Dedifferentiated amniotic fluid mesenchymal stem cell (primary cell): ENCODE results near the gene TMEM191C.
A peak's percentile ranks its signal among the peaks of the same experiment; 100 is the strongest.
"Not testable (repeated sequence)": the region's sequence is repeated elsewhere in the genome, so short reads cannot be mapped to it uniquely, and the experiment has no call there.

Experiments
- DNase-seq: peaks from one replicate; pipeline ENCODE4 v3.0.0-alpha.2; 2016; ENCODE audit errors: extremely low spot score

TMEM191C gene

DNA sequence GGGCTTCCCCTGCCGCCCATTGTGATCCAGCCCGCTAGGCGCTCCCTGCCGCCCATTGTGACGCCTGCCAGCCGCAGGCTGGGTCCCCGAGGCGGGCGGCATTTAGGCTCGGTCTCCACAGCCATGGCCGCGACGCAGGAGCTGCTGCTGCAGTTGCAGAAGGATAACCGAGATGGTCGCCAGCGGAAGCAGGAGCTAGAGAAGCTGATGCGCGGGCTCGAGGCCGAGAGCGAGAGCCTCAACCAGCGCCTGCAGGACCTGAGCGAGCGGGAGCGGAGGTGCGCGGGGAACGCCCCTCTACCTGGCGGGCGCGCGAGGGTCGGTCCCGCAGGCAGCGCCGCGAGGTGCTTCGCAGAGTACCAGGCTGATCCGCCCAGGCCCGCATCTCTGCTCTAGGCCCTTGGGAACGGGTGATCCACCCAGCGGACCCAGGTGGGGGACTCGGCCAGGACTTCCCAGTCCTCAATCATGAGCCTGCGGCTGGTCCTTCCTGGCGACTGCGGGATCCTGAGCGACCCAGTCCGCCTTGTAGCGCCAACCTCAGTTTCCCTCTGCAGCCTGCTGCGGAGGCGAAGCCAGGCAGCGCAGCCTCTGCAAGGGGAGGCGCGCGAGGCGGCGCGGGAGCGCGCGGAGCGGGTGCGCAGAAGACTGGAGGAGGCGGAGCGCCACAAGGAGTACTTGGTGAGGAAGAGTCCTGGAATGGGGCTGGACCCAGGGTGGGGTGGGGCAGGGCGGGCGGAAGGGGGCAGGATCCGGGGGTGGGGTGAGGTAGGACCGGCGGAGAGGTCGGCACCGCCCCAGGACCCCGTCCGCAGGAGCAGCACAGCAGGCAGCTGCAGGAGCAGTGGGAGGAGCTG, at the start of gene TMEM191C:
Gene TMEM191C, plus strand, starts transcription at position 51 of the 857 bp plus-strand sequence. Its CDS starts 73 bp downstream, at position 124.
- not testable (repeated sequence) for DNase-seq

DNA sequence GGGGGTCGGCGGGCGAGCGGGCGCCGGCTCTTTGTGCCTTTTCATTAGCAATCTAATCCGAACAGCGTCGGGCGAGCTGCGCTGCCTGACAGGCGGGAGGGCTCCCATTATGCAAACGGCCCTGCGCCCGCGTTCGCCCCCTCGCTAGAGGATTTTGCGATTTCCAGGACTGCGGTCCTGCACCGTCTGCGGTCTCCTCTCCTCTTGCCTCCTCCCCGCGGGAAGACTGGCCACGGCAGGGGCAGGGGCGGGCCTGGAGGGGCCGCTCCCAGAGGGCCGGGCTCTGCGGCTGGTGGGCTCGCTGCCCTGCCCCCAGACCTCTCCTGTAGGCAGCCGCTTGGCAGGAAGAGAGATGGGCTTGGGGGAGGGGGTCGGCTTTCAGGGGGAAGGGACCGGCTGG, 49.3 kb upstream of the TMEM191C start:
- not testable (repeated sequence) for DNase-seq

DNA sequence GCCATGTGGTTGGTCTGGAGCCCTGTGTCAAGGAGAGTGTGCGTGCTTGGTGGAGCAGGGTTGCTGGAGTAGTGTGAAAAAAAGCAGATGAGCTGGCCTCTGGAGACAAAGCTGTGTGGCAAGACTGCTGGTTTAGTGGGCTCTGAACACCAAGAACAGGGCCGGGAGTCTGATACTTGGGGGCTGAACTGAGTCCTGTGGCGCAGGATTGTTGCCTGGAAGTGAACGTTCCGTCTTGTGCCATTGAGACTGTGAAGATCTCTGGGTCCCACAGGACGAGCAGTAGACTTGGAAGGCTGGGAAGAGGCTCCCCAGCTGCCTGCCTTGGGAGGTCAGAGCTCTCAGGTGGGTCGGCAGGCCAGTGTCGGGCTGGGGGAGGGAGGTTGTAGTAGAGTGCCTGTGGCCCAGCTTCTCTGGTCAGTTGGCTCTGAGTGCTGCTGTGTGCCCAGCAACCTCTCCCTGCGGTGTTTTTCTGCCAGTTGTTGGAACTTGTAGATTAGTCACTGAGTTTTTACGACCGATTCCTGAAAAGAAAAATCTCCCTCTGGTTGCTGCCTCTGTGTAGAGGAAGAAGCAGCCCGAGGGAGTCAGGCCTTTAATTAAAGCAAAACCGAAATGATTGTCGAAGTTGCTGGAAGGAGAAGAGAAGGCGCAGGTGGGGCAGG, 48.1 kb upstream of the TMEM191C start:
- not testable (repeated sequence) for DNase-seq

DNA sequence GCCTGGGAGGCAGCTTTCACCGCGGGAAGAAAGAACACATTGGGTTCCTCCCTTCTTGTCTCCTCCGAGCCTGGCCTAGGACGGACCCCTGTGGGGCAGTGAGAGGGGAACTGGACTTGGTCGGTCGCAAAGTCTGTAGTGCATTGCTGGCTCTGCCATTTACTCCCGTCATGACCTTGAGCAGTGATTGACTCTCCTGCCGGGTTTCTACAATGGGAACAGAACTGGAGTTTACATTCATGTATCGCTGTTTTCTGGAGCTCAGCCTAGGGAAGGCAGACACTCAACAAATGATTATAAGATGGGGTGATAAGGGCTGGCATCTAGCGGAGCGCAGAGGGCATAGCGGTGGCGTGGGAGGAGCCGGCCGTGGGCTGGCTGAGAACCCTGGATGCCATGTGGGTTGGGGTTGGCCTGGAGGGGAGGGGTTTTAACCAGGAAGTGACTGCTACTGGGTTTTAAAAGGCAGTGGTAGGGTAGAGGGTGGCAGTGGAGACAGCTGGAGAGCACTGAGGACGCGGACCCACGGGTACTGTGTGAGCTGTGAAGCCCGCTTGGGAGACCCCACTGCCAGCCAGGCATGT, 46.9 kb upstream of the TMEM191C start:
- not testable (repeated sequence) for DNase-seq

DNA sequence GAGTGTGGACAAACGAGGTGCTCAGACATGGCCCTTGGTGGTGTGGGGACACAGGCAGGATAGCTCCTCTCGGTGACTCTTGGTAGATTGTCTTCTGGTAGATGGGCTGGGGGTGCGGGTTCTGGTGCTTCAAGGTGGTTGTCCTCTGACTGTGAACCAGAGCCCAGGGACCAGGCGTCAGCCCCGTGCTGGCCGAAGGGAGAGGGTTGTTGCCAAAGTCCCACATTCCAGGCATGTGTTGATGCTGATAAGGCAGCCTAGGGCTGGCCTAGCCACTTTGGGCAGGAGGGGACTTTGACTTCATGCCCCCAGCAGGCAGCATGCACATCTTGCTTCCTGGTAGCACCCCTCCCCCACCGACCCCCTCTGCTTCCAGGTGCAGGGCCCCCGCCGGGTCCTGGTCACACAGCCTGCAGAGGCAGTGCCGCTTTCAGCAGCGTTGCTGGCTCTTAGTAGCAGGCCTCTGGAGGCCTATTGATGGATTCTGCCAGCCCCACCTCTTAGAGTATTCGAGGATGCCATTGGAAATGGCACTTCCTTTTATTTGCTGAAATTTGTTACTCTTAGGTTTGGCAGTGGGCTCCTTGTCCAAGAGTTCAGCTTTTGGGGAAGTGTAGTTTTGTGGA, 43.0 kb upstream of the TMEM191C start:
- not testable (repeated sequence) for DNase-seq

DNA sequence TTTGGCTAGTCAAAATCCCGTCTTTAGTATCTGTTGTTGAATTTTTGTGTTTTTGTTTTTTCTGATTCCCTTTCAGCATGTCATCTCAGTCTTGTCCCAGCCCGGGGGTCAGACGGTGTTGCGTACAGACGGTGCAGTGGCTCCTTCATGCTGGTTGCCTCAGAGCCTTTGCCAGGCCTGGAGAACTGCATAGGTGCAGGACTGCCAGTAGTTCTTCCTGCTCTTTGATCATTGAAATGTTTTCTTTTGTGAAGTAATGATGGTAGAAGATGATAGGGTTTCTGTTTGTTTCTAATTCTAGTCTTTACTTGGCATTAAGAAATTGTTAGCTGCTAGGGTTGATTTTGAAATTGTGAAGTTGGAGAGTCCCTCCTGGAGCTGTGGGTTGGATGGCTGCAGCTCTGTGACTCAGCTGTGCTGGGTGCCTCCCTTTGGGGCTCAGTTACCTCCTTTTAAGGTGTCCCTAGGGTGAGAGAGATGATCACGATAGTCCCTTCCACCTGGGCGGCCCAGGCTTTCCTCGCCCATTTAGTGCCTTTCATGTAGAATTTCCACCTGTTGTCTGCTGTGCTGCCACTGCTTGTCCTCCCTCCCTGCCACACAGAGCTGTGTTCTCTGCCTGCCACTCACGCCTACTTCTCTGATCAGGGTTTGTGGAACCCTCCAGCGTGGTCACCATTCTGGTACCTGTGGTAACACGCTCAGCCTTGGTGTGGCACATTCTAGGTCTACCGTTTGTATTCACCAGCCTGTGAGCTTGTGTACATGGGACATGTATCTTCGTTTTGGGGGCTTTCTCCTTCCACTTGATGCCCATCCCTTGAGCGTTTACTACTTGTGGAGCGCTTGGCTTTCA, 32.6 kb upstream of the TMEM191C start:
- DNase-seq: not testable (repeated sequence)

DNA sequence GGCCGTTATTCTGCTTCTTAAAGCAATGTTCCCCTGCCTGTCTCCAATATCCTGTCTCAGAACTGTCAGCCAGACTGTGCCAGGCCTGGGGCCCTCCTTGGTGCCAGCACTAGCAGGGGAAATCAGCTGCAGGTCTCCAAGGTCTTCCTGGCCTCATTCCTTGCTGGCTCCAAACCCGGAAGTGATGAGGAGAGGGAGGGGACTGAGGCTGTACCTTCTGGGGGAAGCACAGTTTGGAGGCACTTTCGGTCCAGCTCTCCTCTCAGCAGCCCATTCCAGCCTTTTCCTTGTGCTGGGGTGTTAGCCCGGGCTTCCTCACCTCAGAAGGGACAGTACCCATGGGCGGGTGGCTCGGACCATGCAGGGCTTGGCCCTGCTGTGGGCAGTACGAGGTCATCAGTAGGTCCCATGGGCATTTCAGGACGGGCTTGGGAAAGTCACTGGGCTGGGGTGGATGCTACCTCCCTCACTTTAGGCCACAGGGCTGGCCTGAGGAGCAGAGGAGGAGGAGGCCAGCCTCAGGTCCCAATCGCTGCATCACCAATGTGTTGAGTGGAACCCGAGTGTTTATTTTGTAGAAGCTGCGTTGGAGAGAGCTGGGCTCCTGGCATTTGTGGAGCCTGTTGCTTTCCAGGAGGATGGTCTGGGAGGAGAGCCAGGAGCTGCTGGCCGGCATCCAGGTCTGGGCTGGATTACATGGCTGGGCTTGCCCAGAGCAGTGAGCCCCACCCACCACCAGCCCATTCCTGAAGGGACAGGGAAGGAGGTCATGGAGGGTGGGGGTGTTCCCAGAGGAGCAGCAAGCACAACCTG, 31.0 kb upstream of the TMEM191C start:
- not testable (repeated sequence) for DNase-seq

DNA sequence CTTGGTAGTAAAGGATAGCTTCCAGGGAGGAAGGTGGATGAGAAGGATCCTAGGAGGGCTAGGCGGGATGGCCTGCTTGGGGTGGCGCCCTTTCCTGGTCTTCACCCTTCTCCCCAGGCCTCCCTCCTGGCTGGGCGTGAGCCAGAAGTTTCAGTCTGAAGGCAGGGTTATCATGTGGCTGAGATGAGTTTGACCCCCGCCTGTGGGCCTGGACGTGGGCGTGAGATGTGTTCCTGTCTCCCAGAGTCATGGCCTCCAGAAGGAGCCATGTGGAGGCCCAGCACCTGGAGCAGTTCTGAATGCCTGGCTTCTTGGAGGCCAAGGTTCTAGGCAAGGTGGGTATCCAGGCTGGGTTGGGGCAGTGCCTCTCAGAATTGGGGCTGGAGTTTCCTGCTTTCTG, 29.2 kb upstream of the TMEM191C start:
- not testable (repeated sequence) for DNase-seq

DNA sequence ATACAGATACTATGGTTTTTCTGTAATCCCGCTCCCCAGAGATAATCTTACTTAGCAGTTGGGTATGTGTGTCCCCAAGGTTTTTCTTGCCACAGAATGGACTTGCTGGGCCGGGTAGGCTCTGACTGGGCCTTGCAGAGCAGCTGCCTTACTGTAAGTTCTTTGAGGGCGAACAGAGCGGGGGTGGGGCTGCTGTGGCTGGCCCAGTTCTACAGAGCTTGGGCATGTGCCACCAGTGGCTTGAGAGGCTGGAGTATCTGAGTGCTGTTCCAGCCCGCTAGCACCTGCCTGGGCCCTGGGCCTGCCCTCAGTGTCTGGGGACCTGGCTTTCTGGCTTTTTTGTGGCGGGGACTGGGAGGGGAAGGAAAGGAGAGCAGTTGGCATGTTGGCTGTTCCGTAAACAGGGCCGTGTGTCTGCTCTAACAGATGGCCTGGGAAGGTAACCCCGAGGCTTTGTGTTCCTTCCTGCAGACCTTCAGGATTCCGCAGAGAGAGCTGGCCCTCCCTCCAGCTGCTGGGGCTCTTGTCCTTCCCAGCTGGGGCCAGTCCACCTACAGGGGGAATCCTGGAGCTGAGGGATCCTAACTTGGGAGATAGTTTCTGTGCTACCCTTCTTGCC, 27.1 kb upstream of the TMEM191C start:
- DNase-seq: not testable (repeated sequence)

DNA sequence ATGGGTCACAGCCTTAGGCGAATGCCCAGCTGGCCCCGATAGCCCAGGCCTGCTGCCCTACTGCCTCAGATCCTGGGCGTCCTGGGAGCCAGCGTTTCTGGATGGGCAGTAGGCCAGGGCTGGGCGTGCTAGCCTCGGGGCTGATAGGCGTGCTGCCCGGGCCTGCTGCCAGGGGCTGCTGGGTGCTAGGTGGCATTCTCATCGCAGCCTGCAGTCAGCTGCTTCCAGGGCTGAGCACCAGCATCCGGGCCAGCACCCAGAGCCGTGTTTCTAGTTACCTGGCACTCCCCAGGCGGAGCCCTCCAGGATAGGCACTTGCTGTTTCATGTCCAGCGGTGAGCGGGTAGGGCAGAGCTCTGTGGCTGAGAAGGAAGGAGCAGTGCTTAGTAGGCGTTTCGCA, 26.5 kb upstream of the TMEM191C start:
- not testable (repeated sequence) for DNase-seq

DNA sequence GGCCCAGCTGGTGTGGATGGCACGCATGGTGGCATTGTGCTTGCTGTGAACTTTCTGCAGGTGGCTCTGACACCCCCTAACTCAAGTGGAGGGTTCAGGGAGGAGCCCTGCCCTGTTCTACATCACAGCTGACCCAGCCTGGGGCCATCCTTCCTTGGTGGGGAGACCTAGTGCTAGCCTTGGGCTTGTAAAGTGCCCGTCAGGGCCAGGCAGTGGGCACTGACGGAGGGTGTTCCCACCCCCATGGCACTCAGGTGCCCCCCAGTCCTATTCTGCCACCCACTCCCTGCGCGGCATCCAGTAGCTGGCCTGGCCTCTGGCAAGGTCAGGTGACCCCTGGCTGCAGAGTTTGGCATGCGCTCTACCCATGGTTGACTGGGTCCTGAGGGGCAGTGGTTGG, 26.0 kb upstream of the TMEM191C start:
- DNase-seq: not testable (repeated sequence)

DNA sequence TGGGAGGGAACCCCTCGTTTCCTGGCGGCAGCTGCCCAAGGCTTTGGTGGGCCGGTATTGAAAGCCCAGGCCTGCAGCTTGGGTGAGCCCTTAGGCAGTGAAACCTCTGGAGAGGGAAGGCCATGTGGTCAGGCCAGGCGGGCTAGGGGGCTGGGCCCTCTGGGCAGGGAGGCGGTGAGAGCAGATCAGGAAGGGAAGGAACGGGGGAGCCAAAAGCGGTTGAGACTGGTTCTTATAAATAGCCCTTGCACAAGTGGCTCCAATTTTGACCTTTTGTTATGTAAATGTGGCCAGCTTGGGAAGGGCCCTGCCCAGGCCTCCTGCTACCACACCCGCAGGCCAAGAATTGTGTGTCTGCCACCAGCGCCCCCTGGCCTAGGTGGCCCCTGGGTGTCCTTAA, 25.1 kb upstream of the TMEM191C start:
- DNase-seq: not testable (repeated sequence)

DNA sequence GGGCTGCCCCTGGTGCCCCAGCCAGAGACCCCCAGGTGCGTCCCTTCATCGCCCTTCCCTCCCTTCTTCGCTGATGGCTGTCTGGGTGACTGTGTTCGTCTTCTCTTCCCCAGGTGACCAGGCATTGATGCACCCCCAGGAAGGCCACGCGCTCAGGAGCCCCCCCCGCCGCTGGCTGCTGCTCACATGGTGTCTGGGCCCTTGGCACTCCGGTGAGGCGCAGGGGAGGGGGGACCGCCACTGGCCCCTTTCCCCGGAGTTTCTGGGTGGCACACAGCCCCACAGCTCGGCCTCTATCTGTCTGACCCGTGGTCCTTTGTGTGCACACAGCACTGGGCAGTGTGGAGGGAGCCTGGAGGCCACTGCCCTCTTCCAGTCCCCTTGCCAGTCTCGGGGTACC, 24.5 kb upstream of the TMEM191C start:
- not testable (repeated sequence) for DNase-seq

DNA sequence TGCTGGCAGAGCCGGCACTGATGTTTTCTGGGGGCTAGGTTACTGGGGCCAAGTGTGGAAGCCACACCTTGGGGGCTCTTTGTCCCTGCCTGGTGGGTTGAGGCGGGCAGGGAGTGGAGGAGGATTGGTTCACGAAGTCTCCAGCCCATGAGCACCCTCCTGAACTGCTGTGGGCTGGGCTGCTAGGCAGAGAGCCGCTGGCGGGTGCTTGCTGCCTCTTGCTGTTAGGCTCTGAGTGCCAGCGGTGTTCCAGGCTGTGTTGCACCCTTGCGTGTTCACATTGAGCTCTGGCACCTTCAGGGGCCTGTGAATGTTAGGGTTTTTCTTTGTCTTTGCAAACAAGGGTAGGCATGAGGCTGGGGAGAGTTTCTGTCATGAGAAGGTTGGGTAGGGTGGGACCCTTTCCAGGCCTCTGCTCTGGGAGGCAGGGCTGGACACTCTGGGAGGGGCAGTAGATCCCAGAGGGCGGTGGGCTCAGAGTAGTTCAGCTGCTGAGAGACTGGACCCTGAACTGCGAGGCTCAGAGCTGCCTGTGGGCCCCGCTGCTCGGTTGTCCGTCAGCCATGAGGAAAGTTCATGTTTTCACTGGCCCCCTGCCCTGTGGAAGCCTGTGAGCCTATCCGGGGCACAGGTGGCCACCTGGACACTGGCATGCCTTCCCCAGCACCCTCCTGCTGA, 24.0 kb upstream of the TMEM191C start:
- DNase-seq: peak; percentile 9

DNA sequence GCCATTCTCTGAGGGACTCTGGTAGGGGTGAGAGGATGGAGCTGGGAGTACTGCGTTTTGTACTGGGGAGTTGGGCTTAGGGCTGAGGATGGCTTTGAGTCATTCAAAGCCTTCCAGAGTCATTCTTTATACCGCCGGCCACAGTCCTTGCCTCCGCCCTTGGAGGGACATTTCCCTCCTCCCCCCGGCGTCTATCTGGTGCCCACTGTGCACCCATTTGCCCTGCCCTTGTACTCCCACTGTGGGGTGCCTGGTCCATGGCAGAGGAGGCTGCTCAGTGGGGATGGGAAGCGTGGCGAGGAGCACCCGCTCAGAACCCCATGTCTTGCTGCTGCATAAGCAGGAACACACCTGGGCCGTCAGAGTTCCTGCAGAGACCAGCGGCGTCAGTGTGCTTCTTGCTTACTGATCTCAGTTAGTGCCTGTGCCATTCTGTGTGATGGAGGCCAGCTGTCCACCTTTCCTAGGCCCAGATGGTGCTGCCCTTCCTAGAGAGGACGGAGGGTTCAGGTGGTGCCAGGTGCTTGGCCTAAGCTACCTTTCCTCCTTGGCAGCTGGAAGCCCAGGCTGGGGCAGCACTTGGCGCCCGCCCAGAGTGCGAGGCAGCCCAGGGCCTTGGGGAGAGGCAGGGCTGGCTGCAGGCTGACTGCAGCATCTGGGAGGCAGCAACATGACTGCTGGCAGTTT, 23.3 kb upstream of the TMEM191C start:
- peak; percentile 9 for DNase-seq

DNA sequence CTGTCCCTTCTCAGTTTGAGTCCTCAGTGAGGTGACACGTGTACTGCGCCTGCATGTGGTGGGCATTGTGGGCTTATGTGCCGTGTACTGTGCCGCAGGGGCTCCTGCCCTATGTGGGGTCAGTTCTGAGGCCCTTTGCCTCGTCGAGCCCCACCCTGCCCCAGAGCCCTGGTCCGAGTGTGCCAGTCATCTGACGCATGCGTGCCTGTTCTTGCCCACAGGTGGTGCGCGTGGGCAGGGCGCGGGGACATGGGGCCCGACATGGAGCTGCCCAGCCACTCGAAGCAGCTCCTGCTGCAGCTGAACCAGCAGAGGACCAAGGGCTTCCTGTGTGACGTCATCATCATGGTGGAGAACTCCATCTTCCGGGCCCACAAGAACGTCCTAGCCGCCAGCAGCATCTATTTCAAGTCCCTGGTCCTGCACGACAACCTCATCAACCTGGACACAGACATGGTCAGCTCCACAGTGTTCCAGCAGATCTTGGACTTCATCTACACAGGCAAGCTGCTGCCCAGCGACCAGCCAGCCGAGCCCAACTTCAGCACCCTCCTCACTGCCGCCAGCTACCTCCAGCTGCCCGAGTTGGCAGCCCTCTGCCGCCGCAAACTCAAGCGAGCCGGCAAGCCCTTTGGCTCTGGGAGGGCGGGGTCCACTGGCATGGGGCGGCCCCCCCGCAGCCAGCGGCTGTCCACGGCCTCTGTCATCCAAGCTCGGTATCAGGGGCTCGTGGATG, 22.3 kb upstream of the TMEM191C start:
- no peak for DNase-seq

DNA sequence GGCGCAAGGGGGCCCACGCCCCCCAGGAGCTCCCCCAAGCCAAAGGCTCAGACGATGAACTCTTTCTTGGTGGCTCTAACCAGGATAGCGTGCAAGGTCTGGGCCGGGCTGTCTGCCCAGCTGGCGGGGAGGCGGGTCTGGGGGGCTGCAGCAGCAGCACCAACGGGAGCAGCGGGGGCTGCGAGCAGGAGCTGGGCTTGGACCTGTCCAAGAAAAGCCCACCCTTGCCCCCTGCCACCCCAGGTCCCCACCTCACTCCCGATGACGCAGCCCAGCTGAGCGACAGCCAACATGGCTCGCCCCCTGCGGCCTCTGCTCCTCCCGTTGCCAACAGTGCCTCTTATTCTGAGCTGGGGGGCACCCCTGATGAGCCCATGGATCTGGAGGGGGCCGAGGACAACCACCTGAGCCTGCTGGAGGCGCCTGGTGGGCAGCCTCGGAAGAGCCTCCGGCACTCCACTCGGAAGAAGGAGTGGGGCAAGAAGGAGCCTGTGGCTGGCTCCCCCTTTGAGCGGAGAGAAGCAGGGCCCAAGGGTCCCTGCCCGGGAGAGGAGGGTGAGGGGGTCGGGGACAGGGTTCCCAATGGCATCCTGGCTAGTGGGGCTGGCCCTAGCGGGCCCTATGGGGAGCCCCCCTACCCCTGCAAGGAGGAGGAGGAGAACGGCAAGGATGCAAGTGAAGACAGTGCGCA, 21.6 kb upstream of the TMEM191C start:
- no peak for DNase-seq
